ENCODE data around the gene OLA1.

The OLA1 gene

DNA sequence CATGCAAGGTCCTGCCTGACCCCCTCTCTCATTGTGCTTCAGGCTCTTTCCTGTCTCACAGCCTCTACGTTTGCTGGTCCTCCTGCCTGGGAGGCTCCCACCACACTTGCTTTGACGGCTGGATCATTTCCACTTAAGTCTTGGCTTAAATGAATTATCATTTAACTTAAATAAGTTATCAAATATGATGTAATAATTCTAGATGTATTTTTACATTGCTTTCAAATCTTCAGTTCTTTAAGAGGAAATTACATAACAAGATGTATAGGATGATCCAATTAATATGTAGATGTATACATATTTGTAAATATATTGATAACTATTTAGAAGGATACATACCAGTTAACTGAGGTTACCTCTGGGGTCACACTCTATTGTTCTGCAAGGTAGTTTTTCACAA, 180.5 kb downstream of the OLA1 start:
- no peak overlapping the region for H3K4me2 ChIP-seq (ENCODE audit: low read length)
- no peaks in the 10 kb centered on the region for H3K36me3 ChIP-seq (ENCODE audit: control insufficient read depth, insufficient read depth, low read length)
- H3K79me2 ChIP-seq = no peaks in the 10 kb centered on the region
- no peak overlapping the region for H3K4me3 ChIP-seq (ENCODE audit: low read depth, low read length)
- H3K4me1 ChIP-seq = peaks cover 4% of the 10 kb centered on the region
- H3K9ac ChIP-seq = no peak overlapping the region
- no peaks in the 10 kb centered on the region for H3K9me3 ChIP-seq (ENCODE audit: control insufficient read depth, low read length)
- no peak overlapping the region for H3K27ac ChIP-seq
- TF ChIP-seq, protein P1, sequence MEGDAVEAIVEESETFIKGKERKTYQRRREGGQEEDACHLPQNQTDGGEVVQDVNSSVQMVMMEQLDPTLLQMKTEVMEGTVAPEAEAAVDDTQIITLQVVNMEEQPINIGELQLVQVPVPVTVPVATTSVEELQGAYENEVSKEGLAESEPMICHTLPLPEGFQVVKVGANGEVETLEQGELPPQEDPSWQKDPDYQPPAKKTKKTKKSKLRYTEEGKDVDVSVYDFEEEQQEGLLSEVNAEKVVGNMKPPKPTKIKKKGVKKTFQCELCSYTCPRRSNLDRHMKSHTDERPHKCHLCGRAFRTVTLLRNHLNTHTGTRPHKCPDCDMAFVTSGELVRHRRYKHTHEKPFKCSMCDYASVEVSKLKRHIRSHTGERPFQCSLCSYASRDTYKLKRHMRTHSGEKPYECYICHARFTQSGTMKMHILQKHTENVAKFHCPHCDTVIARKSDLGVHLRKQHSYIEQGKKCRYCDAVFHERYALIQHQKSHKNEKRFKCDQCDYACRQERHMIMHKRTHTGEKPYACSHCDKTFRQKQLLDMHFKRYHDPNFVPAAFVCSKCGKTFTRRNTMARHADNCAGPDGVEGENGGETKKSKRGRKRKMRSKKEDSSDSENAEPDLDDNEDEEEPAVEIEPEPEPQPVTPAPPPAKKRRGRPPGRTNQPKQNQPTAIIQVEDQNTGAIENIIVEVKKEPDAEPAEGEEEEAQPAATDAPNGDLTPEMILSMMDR (IDR thresholded peaks at IDR 0.05) = no peak
- no peak overlapping the region for H2AFZ ChIP-seq
- H3K27me3 ChIP-seq (ENCODE audit: control insufficient read depth, insufficient read depth, low read length) = no peaks in the 10 kb centered on the region

DNA sequence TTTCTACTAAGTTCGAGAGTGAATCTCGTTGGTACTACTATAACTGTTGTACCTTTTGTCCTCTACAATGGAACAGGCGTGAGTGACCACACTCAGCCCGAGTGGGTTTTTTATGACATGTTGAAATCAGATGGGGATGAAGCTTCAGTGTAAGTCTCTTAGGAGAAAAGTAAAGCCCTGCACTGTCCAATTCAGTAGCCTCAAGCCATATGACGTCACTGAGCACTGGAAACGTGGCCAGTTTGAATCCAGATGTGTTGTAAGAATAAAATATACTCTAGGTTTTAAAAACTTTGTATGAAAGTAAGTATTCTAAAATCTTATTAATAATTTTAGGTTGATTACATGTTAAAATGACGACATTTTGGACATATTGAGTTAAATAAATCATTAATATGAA, 181.5 kb downstream of the OLA1 start:
- H3K9me3 ChIP-seq (ENCODE audit: control insufficient read depth, low read length) = no peaks in the 10 kb centered on the region
- no peak overlapping the region for H3K9ac ChIP-seq
- H3K27ac ChIP-seq = no peak overlapping the region
- no peak overlapping the region for H2AFZ ChIP-seq
- H3K4me3 ChIP-seq (ENCODE audit: low read depth, low read length) = no peak overlapping the region
- H3K27me3 ChIP-seq (ENCODE audit: control insufficient read depth, insufficient read depth, low read length) = no peaks in the 10 kb centered on the region
- no peaks in the 10 kb centered on the region for H3K79me2 ChIP-seq
- H3K36me3 ChIP-seq (ENCODE audit: control insufficient read depth, insufficient read depth, low read length) = no peaks in the 10 kb centered on the region
- H3K4me2 ChIP-seq (ENCODE audit: low read length) = no peak overlapping the region
- H3K4me1 ChIP-seq = peaks cover 1% of the 10 kb centered on the region
- TF ChIP-seq, protein P1 (IDR thresholded peaks at IDR 0.05) = no peak

DNA sequence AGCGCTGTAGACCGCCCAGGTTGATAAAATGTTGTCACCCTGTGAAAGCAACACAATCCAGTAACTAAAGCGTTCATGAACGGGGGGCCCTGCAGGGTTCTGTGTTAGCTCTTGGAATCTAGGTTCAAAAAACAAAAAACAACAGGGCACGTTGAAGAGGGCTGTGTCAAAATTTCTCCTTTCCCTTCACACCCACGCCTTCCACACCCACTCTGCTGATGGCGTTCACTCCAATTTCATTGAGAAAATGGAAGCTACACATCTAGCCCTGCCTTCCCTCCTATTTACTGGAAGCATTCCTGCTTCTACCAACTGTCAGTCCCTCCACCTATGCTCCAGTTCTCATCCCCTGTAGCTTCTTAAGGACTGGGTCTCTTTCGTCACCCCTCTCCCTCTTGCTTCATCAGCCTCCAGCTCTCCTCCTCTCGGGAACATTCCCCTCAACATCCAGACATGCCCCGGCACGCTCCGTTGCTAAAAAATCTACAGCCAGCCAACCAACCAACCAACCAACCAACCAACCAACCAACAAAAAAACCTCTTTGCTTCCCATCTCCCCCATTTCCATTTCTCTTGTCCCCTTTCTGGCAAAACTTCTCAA, 184.7 kb downstream of the OLA1 start:
- Histone ChIP-seq H2AFZ (no peak overlapping the region), H3K4me3 (ENCODE audit: low read depth, low read length) (no peak overlapping the region), H3K9ac (no peak overlapping the region), H3K9me3 (ENCODE audit: control insufficient read depth, low read length) (no peaks in the 10 kb centered on the region), H3K4me2 (ENCODE audit: low read length) (no peak overlapping the region), H3K4me1 (no peaks in the 10 kb centered on the region), H3K79me2 (no peaks in the 10 kb centered on the region), H3K36me3 (ENCODE audit: control insufficient read depth, insufficient read depth, low read length) (no peaks in the 10 kb centered on the region), H3K27ac (no peak overlapping the region), H3K27me3 (ENCODE audit: control insufficient read depth, insufficient read depth, low read length) (no peaks in the 10 kb centered on the region)
- TF ChIP-seq, protein P1 (IDR thresholded peaks at IDR 0.05) = no peak

DNA sequence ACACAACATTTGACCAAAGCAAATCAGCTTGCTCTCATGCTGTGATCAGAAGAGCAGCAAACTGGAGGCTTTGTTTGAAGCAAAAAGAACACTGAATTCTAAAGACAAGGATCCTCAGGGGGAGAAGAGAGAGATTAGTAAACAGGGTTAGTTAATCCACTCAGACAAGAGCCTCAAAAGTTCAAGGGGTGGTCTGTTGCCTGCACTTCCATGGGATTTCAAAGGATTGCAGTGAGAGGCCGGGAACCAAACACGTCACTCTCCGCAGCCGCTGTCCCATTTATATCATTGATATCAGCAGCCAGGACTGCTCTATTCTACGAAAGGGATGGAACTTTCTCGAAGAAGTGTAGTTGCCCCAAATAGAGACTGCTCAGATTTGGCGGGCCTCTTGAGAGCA, 185.4 kb downstream of the OLA1 start:
- Histone ChIP-seq H3K9me3 (ENCODE audit: control insufficient read depth, low read length) (no peaks in the 10 kb centered on the region), H3K27me3 (ENCODE audit: control insufficient read depth, insufficient read depth, low read length) (no peaks in the 10 kb centered on the region), H2AFZ (no peak overlapping the region), H3K4me3 (ENCODE audit: low read depth, low read length) (no peak overlapping the region), H3K9ac (no peak overlapping the region), H3K79me2 (no peaks in the 10 kb centered on the region), H3K36me3 (ENCODE audit: control insufficient read depth, insufficient read depth, low read length) (no peaks in the 10 kb centered on the region), H3K27ac (no peak overlapping the region), H3K4me1 (no peaks in the 10 kb centered on the region), H3K4me2 (ENCODE audit: low read length) (no peak overlapping the region)
- TF ChIP-seq, protein P1 (IDR thresholded peaks at IDR 0.05) = no peak

DNA sequence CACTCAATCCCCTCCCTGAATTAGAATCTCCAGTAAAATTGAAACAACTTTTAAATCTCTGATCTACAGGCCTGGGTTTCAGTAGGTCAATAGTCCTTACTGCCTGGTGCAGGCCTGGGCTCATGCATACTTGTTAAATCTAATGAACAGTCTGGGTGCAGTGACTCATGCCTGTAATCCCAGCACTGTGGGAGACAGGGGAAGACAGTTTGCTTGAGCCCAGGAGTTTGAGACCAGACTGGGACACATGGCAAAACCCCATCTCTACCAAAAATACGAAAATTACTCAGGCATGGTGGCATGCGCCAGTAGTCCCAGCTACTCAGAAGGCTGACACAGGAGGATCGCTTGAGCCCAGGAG, 188.5 kb downstream of the OLA1 start:
- H3K27me3 ChIP-seq (ENCODE audit: control insufficient read depth, insufficient read depth, low read length) = no peaks in the 10 kb centered on the region

More for the DNA sequence above, 188.5 kb downstream of the OLA1 start:
- TF ChIP-seq, protein P1 (IDR thresholded peaks at IDR 0.05) = no peak
- Histone ChIP-seq H2AFZ (no peak overlapping the region), H3K4me2 (ENCODE audit: low read length) (no peak overlapping the region), H3K36me3 (ENCODE audit: control insufficient read depth, insufficient read depth, low read length) (no peaks in the 10 kb centered on the region), H3K4me3 (ENCODE audit: low read depth, low read length) (no peak overlapping the region), H3K79me2 (no peaks in the 10 kb centered on the region), H3K9me3 (ENCODE audit: control insufficient read depth, low read length) (no peaks in the 10 kb centered on the region), H3K27ac (no peak overlapping the region), H3K9ac (no peak overlapping the region), H3K4me1 (no peaks in the 10 kb centered on the region)

All from parathyroid adenoma (tissue), 2 donors.